GM12892 (cell line): ENCODE measurements around the gene STN1.
"Not testable (repeated sequence)": the region's sequence is repeated elsewhere in the genome, so short reads cannot be mapped to it uniquely, and the experiment has no call there.

Experiments used
- DNase-seq: peaks from one replicate; pipeline ENCODE4 v3.0.0; 2011; ENCODE audit not compliant: insufficient read length
- FAIRE-seq: peaks from 2 replicates; lab custom pipeline; 2011; peaks lifted over from hg19 to GRCh38; lab: Jason Lieb, UNC
- POLR2A ChIP-seq: IDR thresholded peaks from 2 replicates; pipeline ENCODE4 v1.6.1; 2011; ENCODE audit warnings: low read depth, low read length, control low read depth
- POLR2AphosphoS5 ChIP-seq: IDR thresholded peaks from 2 replicates; pipeline ENCODE4 v1.6.1; 2011; ENCODE audit warnings: low read depth, low read length, control low read depth
- TAF1 ChIP-seq: IDR thresholded peaks from 2 replicates; pipeline ENCODE4 v1.6.1; 2011; ENCODE audit warnings: low read depth, mild to moderate bottlenecking, control low read depth, low read length, borderline replicate concordance

Gene STN1

DNA sequence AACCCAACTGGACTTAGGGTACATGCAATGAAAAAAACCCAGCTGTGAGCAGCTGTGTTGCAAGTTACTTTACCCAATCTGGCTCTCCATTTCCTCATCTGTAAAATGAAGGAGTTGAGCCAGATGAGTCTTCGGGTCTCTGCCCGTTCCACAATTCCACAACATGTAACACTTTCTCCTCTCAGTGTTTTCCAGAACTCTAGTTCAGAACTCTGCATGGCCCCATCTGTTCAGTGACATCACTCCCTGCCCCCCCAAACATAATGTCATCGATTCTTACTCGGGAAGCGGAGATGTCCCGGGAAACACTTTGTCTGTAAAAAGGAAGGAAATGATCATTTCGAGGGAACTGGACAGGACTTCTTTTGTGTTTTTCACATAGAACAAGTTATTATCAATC lies 65.1 kb downstream of the STN1 start:
- TF ChIP-seq POLR2A (no peak), POLR2AphosphoS5 (no peak), TAF1 (no peak)
- DNase-seq: no peak
- FAIRE-seq: no peak

- DNase-seq (no peak), FAIRE-seq (no peak)
- TF ChIP-seq POLR2A: no peak
- no peak for TF ChIP-seq TAF1
- no peak for TF ChIP-seq POLR2AphosphoS5
Observed at GRCh38 chr10:103852189-103852711, 65.7 kb downstream of the STN1 start.

- DNase-seq (no peak), FAIRE-seq (no peak)
- TF ChIP-seq TAF1 (no peak), POLR2AphosphoS5 (no peak), POLR2A (no peak)
Observed at GRCh38 chr10:103851261-103851660, 66.7 kb downstream of the STN1 start.

- no peak for FAIRE-seq
Observed at GRCh38 chr10:103850572-103850895, 67.5 kb downstream of the STN1 start.

GRCh38 chr10:103849880-103850571 lies 68.0 kb downstream of the STN1 start:
- DNase-seq (no peak), FAIRE-seq (no peak)
- no peak for TF ChIP-seq POLR2A
- no peak for TF ChIP-seq TAF1
- no peak for TF ChIP-seq POLR2AphosphoS5

More at GRCh38 chr10:103850572-103850895, 67.5 kb downstream of the STN1 start:
- no peak for DNase-seq
- TF ChIP-seq POLR2A (no peak), TAF1 (no peak), POLR2AphosphoS5 (no peak)

GRCh38 chr10:103849212-103849877 lies 68.6 kb downstream of the STN1 start:
- no peak for TF ChIP-seq POLR2AphosphoS5
- no peak for TF ChIP-seq TAF1
- TF ChIP-seq POLR2A: no peak
- no peak for FAIRE-seq

DNA sequence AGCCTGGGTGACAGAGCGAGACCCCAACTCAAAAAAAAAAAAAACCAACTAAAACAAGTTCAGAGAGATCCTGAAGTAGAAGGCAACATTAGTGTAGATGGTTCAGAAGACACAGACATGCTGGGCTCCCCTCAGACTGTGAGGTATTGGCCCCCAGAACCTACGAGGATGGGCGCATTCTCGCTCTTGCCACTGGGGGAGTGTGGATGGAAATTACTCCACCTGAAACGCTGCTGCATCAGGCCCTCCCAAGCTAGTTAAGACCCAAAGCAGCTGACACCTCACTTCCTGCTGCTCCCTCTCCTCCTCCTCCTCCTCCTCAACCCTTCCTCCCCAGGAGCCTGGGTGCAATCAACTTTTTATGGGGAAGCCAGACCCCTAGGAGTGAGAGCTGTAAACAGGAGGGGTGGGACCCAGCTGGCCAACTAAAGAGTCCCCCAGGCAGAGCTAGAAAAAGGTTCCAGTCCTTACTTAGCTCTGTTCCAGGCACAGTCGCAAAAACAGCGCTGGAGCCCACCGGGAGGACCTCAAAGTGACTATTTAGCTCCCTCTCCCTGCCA lies 70.0 kb downstream of the STN1 start:
- DNase-seq (no peak), FAIRE-seq (no peak)
- no peak for TF ChIP-seq TAF1
- no peak for TF ChIP-seq POLR2AphosphoS5

More at GRCh38 chr10:103849212-103849877, 68.6 kb downstream of the STN1 start:
- no peak for DNase-seq

DNA sequence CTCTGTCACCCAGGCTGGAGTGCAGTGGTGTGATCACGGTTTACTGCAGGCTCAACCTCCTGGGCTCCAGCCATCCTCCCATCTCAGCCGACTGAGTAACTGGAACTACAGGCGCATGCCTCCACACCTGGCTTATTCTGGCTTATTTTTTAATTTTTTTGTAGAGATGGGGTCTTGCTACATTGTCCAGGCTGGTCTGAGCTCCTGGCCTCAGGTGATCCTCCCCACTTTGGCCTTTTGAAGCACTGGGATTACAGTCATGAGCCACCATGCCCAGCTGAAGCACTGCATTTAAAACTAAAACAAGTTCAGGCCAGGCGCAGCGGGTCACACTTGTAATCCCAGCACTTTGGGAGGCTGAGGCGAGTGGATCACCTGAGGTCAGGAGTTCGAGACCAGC lies 70.6 kb downstream of the STN1 start:
- TF ChIP-seq POLR2A: no peak
- no peak for TF ChIP-seq TAF1
- no peak for TF ChIP-seq POLR2AphosphoS5
- DNase-seq (no peak), FAIRE-seq (no peak)

DNA sequence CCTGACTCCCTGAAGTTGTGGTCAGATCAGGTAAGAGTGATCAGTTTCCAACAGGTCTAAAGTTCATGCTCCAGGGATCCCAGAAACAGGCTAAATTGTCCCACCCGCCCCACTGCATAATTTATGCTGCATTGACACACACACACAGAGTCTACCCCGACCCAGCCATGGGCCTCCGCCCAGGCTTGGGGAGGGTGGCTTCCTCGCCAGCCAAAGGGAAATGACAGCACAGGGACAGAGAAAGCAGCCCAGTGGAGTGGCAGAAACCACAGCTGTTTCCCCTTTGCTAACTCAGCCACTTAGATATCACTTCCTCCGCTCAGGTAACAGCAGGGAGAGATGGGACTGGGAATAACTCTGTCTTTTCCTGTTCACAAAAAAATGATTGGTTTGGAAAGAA lies 72.0 kb downstream of the STN1 start:
- TF ChIP-seq POLR2AphosphoS5 (no peak), POLR2A (no peak), TAF1 (no peak)
- FAIRE-seq: peak; percentile 86
- no peak for DNase-seq

DNA sequence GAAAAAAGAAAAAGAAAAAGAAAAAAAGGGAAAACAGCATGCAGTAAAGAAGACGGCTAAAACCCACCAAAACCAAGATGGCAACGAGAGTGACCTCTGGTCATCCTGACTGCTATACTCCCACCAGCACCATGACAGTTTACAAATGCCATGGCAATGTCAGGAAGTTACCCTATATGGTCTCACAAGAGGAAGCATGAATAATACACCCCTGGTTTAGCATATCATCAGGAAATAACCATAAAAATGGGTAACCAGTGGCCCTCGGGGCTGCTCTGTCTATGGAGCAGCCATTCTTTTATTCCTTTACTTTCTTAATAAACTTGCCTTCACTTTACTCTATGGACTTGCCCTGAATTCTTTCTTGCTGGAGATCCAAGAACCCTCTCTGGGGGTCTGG lies 72.6 kb downstream of the STN1 start:
- DNase-seq, FAIRE-seq: not testable (repeated sequence)

- FAIRE-seq (no peak), DNase-seq (no peak)
- TF ChIP-seq POLR2AphosphoS5: no peak
- TF ChIP-seq POLR2A: no peak
- TF ChIP-seq TAF1: no peak
Observed at GRCh38 chr10:103843854-103844570, 74.0 kb downstream of the STN1 start.

DNA sequence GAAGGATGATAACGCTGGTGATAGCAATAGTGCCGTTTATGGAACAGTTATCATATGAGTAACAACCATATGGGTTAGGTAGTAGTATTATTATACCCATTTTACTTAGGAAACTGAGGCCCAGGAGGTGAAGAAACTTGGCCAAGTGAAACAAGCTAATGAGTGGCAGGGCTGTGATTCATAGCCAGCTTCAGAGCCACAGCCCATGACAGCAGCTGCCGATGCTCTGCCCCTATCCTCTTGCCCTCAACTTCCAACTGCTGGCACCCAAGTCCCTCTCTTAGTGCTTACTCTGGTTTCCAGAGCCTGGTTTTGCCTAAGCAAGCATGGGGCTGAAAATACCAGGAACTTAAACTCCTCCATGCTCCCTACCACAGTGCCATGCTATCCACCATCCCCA lies 74.9 kb downstream of the STN1 start:
- TF ChIP-seq POLR2AphosphoS5: no peak
- no peak for TF ChIP-seq POLR2A
- no peak for TF ChIP-seq TAF1
- DNase-seq (no peak), FAIRE-seq (no peak)
